Loucy (cell line): Measurements from ENCODE around the gene MAPK8IP1.

Experiments used
- CTCF ChIP-seq: fragments of 200-600 bp; sonication (generic); conservative IDR thresholded peaks from 2 replicates; pipeline ENCODE4 v1.5.1; 2014; ENCODE audit warnings: mild to moderate bottlenecking, antibody characterized with exemption, low read length
- EZH2phosphoT487 ChIP-seq: fragments of 200-600 bp; IDR thresholded peaks from 2 replicates; pipeline ENCODE4 v1.6.1; 2018; ENCODE audit warnings: antibody characterized with exemption, mild to moderate bottlenecking, moderate library complexity, borderline replicate concordance

GRCh38 chr11:45933846-45934579, 48.6 kb downstream of the MAPK8IP1 start:
- no peak for TF ChIP-seq CTCF
- no peak for TF ChIP-seq EZH2phosphoT487
